HG03175 (cell line): ENCODE results near the gene GRIA1.

Experiments used
- ATAC-seq: cut with Tn5 transposase; IDR thresholded peaks from one replicate; pipeline ENCODE4 v1.9.1; 2021; ENCODE audit warnings: mild to moderate bottlenecking, moderate library complexity; ENCODE audit not compliant: unreplicated experiment

GRIA1 gene

DNA sequence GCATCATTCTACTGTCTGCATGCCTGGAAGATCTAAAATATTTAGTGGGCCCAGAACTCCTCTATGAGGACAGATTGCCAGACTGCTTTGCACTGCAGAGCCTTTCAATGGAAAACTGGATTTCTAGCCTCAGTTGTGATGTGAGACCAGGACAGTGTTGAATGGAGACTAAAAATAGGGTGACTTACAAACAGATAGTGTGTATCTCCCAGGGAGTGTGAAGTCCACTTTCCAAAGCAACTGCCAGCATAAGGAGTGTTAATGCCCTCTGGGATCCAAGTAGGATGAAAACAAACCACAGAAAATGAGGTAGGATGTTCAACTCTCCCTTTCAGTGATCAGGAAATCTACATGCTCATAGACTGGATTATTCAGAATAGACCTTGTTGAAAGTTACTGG lies 119.5 kb downstream of the GRIA1 start:
- ATAC-seq: no peak

GRCh38 chr5:153610811-153611210 lies 120.3 kb downstream of the GRIA1 start:
- ATAC-seq: no peak

- ATAC-seq: no peak
These were observed 122.7 kb downstream of the GRIA1 start for GRCh38 chr5:153613144-153613543.

DNA sequence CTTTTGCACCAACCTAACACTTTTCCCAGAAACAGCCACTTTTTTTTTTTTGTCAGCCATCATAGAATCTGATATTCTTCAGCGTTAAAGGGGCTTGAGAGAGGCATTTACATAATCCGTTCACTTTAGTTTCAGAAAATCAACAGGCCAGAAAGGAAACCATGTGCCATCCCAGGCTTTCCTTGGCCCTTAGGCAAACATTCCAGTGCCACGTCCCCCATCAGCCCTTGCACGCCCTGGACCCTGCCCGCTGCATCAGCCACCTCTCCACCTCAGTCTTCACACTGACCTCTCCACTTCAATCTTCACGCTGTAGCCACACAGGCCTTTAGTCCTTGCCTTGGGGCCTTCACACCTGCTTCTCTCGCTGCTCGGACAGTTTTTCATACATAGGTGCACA lies 123.2 kb downstream of the GRIA1 start:
- no peak for ATAC-seq

- no peak for ATAC-seq
These were observed 126.7 kb downstream of the GRIA1 start for GRCh38 chr5:153617190-153617589.

GRCh38 chr5:153618307-153618706 lies 127.8 kb downstream of the GRIA1 start:
- no peak for ATAC-seq

GRCh38 chr5:153618867-153619266 lies 128.4 kb downstream of the GRIA1 start:
- no peak for ATAC-seq

- no peak for ATAC-seq
These were observed 129.3 kb downstream of the GRIA1 start for GRCh38 chr5:153619771-153620170.

DNA sequence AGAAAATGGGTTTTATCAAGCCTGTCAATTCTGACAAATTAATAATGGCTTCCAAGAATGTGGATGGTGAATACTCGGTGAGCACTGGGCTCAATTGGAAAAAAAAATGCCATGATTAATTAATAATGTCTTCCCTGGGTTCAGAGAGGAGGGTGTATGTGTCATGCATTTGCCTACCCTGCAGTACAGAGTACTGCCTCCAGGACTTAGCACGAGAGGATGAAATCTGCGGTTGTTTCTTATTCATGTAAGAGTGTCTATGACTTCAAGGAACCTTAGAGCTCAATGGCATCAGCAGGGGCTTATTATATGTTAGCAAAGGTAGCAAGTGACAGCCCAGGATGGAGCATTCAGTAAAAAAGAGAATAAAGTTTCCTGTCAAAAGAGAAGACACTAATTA lies 132.7 kb downstream of the GRIA1 start:
- no peak for ATAC-seq

DNA sequence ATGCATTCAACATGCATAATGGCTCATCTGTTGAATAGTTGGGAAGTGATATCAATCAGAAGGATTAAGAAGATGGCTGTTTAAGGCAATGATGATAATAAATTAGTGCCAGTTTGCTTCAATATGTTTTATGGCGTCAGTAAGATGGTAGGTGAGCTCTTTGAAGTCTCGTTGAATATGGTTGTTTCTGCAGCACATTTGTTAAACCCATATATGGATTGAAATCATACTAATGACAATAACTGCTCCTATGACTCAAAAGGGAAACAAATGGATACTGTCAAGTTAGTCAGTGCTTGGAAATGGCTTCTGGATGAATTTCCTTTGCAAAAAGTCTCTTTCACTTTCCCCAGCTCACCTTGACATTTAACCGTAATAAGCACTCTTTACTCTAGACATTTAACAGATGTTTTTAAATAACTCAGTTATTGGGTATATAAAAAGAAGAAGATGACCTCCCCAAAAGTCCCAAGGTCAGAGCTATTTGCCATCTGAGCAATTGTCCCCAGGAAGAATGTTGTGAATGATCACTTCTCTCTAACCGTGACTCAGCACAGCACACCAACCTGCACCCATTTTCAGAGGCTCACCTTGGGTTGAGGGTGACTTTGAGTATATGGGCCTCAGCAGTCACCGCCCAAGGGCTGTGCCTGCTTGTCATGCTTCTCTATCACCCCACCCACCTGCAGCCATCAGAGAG lies 133.4 kb downstream of the GRIA1 start:
- no peak for ATAC-seq

GRCh38 chr5:153624451-153624765 lies 133.9 kb downstream of the GRIA1 start:
- no peak for ATAC-seq

- no peak for ATAC-seq
These were observed 135.4 kb downstream of the GRIA1 start for GRCh38 chr5:153625826-153626354.

DNA sequence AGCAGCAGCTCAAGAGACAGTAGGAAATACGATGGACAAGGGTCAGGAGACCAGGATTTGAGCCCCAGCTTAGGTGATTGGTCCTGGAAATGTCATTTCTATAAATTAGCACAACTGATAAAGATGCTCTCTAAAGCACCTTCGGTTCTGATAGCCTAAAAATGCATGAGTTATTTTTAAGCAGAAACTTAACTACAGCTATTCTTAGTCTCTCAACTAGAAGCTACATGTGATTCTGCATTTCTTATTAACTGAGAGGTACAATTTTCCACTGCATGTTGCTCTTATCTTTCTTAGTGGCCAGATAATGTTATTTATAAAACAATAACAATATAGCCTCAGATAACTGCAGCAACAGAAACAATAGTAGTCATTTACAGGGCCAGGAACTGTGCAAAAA lies 136.4 kb downstream of the GRIA1 start:
- no peak for ATAC-seq

- no peak for ATAC-seq
These were observed 138.8 kb downstream of the GRIA1 start for GRCh38 chr5:153629027-153629895.

DNA sequence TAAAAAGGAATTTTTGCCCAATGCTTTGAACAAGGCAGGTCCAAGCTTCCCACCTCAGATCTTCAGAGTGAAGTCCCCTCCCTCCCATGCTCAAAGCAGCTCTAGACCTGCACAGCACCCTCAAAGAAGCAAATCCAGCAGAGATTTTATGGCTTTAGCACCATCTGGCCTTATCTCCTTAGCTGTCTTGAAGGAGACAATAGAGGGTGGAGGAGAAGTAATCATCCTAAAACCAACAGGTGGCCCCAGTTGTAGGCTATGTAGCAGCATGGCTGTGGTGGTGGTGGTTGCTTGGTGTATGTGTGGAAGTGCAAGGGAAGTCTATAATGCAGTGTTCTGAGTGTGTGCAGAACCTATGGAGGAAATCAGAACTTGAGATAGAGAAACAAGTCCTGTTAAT lies 140.1 kb downstream of the GRIA1 start:
- ATAC-seq: no peak

DNA sequence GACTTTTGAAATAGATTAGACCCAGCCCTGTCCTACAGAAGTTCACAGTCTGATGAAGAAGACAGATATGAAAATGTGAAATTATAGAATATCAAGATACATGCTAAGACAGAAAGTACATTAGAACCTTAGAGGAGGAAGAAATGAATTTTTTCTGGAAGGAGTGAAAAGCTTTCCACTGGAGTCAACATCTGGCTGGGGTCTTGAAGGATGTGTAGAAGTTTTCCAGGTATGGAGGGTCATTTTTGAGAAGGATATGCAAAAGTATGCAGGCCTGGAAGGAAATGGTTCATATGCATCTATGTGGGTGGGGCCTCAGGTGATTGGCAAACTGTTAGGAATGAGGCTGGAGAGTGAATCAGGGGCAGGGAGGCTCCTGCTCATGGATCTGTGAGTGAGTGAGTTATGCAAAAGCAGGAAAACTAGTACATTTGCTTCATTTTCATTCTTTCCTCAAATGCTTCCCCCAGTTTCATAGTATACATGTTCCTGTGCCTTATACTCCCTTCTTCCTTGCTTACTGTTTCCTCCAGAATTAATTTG lies 142.3 kb downstream of the GRIA1 start:
- ATAC-seq: no peak

- no peak for ATAC-seq
These were observed 146.4 kb downstream of the GRIA1 start for GRCh38 chr5:153636670-153637451.

DNA sequence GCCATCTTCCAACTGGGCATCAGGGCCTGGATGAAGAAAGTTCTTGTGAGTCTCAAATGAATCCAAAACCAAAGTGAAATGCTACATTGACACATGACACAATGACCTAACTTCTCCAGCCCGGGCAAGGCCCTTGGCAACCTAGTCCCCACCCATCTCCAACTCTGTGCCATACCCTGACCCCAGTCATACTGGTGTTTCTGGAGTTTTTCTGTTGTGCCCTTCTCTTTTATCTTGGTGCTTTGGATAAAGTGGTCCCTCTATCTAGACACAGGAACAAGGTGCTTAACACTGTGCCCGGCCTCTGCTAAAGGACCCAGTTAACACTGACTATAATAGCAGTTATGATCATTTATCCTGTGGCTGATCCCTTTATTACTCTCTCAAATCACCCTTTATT lies 149.8 kb downstream of the GRIA1 start:
- no peak for ATAC-seq

DNA sequence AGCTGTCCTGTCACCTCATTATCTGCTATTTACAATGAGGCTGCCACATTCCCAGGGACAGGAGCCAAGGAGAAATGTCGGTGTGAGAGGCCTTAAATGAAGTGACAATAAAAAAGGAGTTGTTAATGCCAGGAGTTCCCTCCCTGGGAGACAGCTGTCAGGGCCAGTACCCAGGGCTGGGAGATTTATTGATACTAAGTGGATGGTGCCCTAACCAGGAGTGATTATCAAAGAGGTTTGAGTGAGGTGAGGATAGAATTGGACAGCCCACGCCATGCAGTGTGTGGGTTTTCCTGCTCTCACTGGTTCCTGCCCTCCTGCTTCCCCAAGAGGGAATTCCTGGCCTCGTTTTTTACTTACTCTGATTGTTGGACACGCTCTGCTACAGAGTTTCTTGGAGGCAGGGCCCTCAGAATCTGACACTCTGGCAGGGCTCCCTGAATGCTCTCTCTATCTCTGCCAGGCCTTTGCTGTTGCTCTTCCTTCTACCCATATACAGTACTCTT lies 150.8 kb downstream of the GRIA1 start:
- ATAC-seq: no peak

GRCh38 chr5:153654504-153655200 lies 164.2 kb downstream of the GRIA1 start:
- ATAC-seq: no peak

- no peak for ATAC-seq
These were observed 164.7 kb downstream of the GRIA1 start for GRCh38 chr5:153655201-153655510.
